ENCODE measurements around the gene ACO2.

ACO2 gene

DNA sequence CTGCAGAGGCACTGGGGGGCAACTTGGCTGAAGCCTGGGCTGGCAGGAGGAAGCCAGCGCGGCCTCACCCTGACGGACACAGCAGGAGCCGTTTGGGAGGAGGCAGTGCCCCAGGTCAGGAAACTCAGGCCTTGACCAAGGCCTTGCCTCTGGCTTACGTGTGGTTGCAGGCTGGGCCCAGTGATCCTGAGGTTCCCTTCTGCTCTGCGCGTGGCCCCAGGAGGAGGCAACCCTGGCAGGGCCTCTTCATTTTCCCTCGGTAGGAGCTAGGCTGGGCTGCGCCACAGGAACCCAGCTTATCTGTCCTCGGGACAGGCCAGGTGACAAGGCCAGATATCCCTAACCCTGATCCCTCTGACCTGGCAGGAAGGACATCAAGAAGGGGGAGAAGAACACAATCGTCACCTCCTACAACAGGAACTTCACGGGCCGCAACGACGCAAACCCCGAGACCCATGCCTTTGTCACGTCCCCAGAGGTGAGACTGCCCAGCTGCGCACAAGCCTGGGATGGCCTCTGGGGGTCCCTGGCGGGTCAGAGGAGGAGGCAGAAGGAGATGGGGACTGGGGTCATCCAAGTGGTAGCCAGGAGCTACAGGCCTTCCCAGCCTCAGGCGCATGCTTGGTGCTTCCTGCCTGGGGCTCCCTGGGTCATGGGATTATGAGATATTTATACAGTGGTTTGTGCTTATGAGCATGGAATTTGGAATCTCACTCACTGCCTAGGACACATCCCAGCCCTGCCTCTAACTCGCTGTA, 54.7 kb downstream of the ACO2 start:
- no peak for DNase-seq (ENCODE audit: low read depth)

DNA sequence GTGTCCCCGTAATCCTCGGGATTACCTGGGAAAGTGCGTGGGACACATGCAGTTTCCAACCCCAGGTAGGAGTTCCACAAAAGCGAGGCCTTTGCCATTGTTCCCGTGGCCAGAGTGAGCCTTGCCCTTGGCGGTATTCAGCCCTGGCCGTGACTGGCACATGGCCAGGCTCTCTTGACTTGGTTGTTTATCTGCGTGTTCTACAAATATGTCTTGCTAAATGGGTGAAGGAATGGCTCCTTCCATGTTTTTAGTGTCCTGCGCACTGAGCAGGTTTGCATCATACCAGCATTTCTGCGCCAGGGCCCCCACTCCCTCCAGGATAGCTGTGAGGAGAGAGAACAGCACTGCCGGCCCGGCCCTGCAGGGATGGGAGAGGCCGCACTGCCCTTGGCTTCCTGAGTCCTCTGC, 55.3 kb downstream of the ACO2 start:
- DNase-seq (ENCODE audit: low read depth), result no peak

DNA sequence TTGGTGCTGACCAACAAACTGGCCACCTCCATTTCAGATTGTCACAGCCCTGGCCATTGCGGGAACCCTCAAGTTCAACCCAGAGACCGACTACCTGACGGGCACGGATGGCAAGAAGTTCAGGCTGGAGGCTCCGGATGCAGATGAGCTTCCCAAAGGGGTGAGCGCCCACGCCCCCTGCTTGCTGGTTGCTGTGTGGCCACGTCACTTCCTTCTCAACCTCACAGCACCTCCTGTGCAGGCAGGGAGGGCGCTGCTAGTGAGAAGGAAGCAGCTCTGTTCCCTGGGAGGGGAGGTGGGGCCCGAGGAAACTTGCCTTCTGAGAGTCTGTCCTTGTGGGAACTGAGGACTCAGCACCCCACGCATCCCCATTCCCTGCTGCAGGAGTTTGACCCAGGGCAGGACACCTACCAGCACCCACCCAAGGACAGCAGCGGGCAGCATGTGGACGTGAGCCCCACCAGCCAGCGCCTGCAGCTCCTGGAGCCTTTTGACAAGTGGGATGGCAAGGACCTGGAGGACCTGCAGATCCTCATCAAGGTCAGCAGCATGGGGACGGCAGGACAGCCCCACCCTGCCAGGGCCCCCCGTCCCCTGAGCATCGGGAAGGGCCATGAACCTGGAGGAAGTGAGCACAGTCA, 56.0 kb downstream of the ACO2 start:
- peak; percentile 37 for DNase-seq (ENCODE audit: low read depth)

DNA sequence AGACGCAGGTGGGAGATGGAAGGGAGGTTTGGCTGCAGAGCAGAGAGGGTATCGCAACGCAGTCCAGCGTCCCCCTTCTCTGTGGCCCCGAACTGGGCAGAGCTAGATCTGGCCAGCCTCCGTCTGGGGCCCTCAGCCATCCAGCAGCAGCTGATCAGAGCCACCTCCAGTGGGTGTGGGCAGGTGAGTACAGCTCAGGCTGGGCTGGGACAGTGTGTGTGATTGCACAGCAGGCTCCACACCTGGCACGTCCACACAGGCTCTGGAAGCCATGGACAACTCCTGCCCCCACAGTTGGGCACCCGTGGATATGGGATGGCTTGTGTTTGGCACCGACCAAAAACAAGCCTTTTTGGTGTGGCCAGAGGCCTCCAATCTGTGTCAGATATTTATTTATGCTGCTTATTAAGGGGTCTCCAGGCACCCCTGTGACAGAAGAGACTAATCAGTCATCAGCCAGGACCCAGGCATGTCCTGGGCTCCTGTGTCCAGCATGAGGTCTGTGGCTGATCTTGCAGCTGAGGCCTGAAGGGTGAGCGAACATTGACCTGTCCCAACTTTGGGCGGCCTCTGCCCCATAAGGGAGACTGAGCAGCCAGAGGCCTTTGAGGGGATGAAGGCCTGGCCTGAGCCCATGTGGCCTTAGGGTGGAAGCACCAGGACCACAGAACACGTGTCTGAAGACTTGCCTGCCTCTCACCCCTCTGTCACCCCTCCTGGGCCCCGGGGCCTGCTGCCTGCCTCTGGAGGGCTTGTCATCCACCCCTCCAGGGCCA, 56.7 kb downstream of the ACO2 start:
- no peak for DNase-seq (ENCODE audit: low read depth)

DNA sequence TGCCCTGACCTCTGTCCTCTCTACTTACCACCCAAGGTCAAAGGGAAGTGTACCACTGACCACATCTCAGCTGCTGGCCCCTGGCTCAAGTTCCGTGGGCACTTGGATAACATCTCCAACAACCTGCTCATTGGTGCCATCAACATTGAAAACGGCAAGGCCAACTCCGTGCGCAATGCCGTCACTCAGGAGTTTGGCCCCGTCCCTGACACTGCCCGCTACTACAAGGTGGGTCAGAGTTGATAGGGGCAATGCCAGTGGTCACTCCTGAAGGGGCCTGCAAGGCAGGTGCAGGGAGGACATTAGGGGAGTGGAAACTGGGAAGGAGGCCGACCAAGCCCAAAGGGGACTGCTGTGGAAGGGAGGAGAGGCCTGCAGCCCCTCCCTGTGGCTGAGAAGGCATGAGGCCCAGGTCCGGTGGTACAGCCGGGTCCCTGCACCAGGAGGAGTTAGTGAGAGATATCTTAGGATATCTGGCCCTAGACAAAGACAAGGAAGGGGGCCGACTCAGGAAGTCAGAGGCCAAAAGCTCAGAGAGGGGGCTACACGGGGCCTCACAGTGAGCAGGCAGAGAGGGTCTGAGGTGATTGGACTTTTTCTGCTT, 57.4 kb downstream of the ACO2 start:
- DNase-seq (ENCODE audit: low read depth), result no peak

DNA sequence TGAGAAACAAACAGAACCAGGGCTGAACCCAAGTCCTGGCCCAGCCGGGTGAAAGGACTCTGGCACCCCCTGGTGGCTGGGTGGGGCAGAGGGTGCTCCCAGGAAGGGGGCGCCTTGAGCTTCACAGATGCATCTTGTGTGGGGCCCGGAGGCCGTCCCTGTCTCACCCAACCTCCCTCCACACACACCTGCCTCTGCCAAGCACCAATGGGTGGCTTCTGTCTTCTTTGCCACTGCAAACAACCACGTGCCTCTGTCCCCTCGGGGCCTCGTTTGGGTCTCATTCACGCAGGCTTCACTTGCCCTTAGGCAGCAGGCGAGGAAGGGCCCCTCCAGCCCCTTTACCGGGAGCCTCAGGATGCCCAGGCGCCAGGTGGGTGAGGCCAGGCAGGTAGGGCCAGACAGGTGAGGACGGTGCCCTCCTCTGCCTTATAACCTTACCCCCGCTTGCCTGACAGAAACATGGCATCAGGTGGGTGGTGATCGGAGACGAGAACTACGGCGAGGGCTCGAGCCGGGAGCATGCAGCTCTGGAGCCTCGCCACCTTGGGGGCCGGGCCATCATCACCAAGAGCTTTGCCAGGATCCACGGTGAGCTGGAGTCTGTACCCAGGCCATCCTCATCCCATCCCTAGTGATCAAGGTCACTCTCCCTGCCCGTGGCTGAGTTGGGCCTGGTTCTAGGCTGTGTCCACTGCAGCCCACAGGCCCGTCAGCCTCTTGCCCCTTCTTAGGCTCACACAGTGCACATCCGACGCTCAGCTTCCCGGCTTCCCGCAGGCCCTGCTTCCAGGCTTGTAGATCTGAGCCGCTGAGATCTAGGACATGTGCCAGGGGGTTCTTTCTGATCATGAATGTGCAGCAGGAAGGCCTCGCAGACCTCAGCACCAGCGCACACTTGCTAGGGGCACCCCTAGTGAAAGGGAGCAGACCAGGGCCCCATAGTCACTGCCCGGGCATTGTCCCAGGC, 58.2 kb downstream of the ACO2 start:
- DNase-seq (ENCODE audit: low read depth), result no peak

DNA sequence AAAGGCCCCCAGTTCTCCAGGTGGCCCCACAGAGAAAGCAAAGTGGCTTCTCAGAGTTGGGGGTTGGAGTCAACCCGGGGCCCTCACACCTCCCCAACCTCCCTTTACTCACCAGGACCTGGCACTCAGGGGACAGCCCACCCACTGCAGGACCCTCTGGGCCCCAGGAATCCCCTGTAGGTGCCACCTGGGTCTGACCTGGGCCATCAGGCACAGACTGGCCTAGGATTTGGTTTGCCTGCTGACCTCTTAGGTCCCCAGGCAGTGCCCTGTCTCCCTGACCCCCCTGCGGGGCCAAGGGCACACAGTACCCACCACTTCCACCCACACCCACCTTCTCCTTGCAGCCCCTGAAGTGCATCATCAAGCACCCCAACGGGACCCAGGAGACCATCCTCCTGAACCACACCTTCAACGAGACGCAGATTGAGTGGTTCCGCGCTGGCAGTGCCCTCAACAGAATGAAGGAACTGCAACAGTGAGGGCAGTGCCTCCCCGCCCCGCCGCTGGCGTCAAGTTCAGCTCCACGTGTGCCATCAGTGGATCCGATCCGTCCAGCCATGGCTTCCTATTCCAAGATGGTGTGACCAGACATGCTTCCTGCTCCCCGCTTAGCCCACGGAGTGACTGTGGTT, 59.3 kb downstream of the ACO2 start:
- DNase-seq (ENCODE audit: low read depth), result no peak

DNA sequence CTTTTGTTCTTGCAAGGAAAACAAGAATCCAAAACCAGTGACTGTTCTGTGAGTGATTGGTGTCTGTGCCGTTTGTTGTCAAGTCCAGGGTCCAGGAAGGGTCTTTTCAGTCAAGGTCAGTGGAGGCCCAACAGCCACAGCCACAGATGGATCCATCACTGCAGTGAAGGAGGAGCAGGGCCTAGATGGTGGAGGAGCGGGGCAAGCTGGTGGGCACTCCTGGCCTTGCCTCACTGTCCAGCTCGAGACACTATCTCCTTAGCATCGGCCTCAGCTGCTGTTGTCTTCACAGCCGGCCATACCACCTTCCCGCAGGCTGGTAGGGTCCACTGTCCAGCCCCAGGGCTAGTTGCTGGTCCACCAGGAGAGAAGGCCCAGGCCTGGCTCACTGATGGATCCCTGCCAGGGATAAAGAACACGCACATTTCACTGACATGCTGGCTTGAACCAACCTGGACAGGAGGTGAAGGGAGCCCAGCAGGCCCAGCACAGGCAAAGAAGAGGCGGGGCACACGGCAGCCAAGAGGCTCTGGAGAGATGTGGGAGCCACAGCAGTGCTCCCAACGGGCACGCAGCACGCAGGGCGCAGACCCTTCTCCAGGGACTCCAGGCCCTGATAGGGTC, 60.1 kb downstream of the ACO2 start:
- DNase-seq (ENCODE audit: low read depth), result no peak

DNA sequence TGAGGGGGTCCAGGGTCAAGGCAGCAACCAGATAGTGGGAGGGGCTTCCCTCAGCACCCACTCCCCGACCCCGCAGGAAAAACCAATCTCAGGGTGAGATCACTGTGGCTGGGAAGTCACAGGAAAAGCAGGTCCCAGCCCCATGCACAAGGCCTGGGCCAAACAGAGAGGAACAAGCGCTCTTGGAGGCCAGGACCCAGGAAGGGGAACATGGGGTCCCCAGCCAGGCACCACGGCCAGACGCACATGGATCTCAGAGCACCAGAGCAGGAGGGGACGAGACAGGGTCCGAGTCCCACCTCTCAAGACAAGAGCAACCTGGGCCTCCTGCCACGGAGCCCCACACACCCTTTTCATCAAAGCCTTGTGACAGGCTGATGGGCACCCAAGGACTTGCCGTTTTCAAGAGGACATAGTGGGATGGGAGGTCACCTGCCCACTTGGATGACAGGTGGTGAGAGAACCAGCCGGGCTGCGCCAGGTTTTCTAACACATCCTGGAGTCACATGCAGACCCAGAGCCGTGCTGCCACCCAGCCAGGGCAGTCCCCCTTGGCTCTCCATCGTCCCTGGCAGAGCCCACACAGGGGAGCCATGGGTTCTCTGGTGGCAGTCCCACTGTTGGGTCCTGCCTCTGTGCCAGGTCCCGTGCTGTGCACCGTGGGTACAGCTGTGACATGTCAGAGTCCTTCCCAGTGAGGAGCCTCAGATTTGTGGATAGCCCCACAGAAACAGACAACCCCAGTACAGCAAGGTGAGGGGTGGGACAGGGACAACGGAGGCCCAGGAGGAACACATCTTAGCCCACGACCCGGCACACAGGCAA, 62.2 kb downstream of the ACO2 start:
- no peak for DNase-seq (ENCODE audit: low read depth)

DNA sequence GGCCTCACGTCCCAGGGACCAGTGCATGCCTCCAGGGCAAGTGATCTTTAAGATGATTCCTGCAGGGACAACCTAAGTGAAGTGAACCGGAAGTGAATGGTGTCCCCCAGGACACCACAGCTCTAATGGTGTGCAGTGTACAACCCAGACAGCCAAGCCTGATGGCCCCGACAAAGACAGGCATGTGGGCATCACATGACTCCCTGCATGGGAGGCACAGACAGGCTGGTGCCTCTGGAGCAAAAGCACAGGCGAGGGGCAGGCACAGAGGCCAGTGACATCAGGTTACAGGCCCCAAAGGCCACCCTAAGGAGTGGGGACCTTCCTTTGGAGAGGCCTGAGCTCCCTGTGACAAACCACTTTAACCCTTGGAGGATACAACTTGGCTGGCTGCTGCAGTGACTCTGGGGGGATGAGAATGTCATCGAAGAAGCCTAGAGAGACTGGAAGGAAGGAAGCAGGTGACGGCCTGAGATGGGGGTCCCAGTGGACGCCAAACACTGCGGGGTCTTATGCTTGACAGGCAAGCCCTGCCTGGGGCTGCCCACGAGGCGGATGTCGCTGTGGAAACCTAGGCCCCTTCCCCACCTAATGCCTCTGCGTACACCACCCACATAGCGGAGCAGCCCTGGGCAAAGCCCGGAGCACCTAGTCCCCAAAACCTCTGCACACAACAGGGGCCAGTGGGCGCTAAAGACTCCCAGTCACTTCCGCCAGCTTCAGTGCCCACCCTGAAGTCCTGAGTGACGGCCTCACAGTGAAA, 63.0 kb downstream of the ACO2 start:
- DNase-seq (ENCODE audit: low read depth), result no peak

DNA sequence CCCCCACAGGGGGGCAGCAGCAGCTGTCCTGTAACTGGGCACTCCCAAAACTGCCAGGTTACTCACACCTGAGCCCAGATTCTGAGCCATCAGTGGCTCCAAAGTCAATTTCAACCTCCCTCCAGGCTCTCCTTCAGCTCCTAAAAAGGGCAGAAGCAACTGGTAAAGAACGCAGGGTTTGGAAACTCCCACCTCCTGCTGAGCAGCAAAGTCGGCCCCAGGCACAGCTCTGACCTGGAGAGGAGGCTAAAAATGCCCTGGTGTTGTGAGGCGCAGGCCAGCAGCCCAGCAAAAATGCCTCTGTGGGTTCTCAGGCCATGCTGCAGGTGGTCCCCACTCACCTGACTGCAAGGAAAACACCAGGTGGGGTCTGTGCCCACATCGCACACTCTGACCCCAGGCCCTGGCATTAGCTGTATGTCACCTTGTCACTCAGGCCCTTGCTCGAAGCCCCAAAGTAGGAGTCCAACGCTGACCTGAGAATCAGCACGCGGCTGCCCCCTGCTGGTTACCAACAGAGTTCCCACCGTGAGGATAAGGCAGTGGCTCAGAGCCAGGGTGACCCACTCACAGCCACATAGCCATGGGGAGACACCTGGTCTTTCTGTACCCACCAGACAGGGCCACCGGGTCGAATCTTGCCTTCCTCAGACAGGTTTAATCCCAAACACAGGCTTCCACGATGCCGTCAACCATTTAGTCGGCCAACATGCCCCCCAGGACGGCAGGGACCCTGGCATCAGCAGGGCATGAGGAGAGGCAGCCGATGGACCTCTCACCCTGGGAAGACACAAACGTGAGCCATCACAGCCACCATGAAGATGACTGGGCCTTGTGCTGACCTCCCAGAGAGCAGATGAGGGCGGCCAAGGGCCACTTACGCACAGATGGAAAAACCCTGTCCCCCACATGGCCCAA, 64.2 kb downstream of the ACO2 start:
- no peak for DNase-seq (ENCODE audit: low read depth)

DNA sequence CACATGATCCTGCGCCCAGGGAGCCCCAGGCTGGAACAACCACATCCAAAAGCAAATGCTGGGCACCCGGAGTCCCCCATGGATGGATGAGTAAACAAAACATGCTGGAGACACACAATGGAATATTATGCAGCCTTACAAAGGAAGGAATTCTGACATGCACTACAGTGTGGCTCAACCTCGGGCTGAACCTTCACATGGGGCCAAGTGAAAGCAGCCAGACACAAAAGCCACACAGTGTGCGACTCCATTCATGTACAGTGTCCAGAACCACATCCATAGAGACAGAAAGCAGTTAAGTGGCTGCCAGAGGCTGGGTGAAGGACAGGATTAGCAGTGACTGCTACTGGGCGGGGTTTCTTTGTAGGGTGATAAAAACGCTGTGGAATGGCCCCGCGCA, 65.3 kb downstream of the ACO2 start:
- DNase-seq (ENCODE audit: low read depth), result no peak

DNA sequence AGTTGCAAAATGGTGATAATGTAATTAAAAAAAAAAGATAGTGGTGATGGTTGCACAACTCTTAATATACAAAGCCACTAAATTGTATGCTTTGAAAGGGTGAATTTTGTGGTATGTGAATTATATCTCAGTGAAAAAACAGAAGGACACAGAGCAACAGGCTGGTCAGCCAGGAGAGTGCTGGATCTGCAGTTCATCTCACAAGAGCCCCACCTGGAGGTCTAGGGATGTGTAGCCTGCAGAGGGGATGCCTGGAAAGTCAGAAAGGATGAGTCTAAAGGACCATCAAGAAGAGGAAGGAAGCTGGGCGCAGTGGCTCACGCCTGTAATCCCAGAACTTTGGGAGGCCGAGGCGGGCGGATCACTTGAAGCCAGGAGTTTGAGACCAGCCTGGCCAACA, 66.3 kb downstream of the ACO2 start:
- no peak for DNase-seq (ENCODE audit: low read depth)

DNA sequence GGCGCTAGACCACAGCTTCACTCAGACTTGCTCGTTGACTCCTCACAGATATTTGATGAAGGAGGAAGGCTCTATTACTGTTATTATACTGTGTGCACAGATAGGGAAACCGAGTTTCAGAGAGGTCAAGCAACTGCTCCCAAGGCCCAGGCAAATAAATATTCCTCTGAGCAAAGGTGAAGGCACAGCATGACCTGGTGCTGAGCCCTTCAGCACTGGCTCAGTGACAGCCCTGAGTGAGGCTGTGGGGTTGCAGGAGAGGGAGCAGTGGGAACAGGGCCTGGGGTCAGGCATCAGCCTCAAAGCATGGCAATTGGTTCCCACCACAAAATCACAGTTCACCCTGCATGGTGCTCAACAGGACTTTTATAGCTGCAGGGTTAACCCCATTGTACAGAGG, 68.3 kb downstream of the ACO2 start:
- no peak for DNase-seq (ENCODE audit: low read depth)

DNA sequence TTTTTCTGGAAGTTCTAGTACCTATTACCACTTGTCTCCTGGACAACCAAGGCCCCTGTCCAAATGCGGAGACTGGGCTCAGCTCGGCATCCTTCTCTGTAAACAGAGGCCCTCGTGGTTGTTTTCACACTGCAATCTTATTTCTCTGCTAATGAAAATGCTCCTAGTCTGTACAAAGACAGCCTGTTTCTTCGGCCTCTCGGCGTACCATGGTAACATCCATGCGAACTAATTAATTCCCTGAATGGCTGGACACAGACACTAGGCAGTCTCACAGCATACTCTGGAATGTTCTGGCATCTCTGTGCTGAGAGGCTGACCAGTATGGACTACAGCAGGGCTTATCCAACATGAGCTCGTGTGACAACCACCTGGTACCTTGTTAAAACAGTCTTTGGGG, 69.7 kb downstream of the ACO2 start:
- DNase-seq (ENCODE audit: low read depth), result no peak

DNA sequence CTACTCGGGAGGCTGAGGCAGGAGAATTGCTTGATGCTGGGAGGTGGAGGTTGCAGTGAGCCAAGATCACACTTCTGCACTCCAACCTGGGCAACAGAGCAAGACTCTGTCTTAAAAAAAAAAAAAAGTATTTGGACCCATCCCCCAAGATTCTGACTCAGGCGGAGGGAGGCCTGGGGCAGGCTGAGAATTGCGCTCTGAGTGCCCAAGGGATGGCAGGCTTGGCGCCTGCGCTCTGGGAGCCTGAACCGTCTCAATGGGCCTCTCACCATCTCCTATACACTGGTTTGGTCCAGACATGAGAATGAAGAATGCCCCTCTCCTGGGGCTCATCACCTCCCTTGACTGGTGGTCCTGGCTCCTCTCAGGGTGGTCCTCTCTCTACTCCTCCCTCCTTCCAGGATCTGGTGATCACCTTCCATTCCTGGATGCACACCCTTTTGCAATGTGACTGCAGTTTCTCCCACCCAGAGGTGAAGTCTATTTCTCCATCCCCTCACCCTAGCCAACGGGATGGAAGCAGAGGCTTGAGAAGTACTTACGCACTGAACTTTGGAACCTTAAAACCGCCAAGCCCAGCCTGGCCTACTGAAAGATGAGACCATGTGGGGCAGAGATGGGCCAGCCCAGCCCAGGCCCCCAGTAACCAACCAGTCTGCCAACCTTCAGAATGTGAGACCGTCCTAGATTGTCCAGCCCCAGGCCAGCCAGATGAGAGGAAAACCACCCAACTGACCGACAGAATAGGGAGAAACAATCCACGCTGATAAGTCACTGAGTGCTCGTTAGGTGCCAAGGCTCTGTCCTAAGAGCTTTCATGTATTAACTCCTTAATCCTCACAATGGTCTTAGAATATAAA, 70.5 kb downstream of the ACO2 start:
- DNase-seq (ENCODE audit: low read depth), result no peak

DNA sequence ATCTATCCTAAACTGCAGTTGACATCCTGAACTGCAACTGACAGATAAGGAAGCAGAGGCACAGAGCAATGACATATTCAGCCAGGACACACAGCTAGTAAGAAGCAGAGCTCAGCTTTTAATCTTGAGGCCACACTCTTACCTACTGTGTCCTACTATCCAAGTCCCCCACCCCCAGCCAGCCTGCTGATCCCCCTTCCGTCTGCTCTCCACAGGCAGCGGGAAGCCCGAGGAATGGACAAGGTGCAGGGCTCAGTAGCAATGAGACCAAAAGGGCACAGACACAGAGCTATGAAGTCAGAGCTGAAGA, 71.0 kb downstream of the ACO2 start:
- no peak for DNase-seq (ENCODE audit: low read depth)
